Cerebellar nuclear complex (tissue), 1 donor: Measurements from ENCODE around the gene CYP19A1.

Experiments used
- DNase-seq, 2 experiments: peaks; one replicate each; lab custom pipeline; 2025; lab: John Stamatoyannopoulos, UW

The CYP19A1 gene

DNA sequence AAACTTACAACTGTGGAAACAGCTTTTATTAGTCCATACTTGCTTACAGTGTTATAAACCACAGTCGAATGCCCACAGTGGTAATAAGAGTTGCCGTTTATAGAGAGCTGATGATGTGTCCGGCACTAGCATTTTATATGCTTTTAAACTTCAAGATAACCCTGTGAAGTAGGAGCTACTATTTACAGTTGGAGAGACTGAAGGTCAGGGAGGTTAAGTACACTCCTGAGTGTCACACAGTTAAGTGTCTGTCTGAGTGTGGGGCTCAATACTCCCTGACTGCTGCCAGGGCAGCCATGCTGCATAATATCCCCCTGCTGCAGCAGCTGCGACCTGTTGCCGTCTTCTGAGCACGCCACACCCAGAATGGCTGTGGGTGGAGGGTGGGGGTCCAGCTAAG, 153.8 kb downstream of the CYP19A1 start:
- no peak for DNase-seq

DNA sequence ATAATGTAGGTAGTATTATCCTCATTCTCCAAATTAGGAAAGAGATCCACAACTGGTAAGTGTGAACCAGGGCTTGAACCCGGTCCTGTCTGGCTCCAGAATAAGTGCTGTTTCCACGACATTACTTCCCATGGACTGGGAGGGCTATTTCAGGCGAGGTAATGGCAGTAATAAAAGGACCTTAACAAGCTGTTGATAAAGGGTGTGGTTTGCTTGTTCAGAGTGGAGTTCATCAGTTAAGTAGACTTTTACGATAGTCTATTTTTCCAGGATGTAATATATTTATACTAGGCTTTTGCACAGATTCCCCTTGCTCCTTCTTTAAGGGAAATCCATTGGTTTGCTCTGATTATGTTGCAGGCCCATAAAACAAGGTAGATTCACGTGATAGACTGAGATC, 155.3 kb downstream of the CYP19A1 start:
- no peak for DNase-seq

- DNase-seq = no peak
Measured at GRCh38 chr15:51181905-51182304, 156.5 kb downstream of the CYP19A1 start.

- no peak for DNase-seq
Measured at GRCh38 chr15:51181221-51181620, 157.2 kb downstream of the CYP19A1 start.

GRCh38 chr15:51180534-51180933, 157.9 kb downstream of the CYP19A1 start:
- DNase-seq = no peak

DNA sequence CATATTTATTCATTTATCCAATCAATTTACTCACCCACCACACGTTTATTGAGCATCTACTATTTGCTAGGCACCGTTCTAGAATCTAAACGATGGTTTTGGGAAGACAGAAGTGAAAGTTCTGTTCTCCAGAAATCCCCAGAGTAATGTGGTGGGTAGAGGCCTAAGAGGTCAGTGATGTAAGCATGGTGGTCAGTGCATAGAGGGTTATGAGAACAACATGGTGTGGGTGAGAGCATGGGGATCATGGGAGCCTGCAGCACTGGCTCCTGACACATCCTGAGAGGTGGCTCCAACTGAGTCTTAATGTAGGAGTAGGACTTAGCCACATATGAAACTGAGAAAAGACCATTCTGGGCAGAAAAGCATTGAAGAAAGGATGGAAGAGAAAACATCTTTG, 158.4 kb downstream of the CYP19A1 start:
- no peak for DNase-seq

- DNase-seq = no peak
Measured at GRCh38 chr15:51172193-51172592, 166.2 kb downstream of the CYP19A1 start.

- no peak for DNase-seq
Measured at GRCh38 chr15:51171634-51171932, 166.8 kb downstream of the CYP19A1 start.

DNA sequence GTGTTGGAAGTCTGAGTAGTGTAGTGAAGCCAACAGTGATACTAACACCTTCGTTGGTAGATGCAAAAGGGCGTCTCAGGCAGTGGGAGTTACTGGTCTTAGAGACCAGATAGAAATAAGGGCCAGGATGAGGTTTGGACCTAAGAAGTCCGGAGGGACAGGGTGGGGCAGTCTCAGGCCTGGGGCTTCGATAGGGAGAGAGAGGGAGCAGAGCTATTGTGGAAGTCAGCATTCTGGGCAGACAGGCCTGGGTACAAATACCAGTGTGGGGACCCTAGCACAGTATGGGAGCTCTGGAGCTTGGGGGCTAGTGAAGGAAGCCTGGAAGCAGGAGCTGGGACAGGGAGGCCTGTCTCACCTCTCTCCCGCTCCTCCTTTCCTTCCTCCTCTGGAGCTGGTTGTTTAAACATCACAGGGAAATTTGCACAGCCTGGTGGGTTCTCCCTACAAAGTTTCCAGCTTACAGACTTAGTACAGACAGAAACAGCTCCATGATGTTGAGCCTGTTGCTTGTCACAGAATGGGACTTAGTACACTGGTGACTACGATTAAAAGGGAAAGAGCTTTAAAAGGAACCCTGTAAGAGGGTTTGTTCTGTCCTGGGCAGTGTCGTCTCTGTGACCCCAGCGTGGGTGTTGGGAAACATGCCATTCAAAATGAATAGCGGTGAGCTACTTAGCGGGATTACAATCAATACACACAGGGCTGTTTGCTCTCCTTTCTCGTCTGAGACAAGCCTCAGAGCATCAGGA, 167.3 kb downstream of the CYP19A1 start:
- no peak for DNase-seq

GRCh38 chr15:51168700-51169099, 169.7 kb downstream of the CYP19A1 start:
- DNase-seq = no peak

- no peak for DNase-seq
Measured at GRCh38 chr15:51163843-51164242, 174.6 kb downstream of the CYP19A1 start.

- DNase-seq = no peak
Measured at GRCh38 chr15:51162865-51163762, 175.3 kb downstream of the CYP19A1 start.

DNA sequence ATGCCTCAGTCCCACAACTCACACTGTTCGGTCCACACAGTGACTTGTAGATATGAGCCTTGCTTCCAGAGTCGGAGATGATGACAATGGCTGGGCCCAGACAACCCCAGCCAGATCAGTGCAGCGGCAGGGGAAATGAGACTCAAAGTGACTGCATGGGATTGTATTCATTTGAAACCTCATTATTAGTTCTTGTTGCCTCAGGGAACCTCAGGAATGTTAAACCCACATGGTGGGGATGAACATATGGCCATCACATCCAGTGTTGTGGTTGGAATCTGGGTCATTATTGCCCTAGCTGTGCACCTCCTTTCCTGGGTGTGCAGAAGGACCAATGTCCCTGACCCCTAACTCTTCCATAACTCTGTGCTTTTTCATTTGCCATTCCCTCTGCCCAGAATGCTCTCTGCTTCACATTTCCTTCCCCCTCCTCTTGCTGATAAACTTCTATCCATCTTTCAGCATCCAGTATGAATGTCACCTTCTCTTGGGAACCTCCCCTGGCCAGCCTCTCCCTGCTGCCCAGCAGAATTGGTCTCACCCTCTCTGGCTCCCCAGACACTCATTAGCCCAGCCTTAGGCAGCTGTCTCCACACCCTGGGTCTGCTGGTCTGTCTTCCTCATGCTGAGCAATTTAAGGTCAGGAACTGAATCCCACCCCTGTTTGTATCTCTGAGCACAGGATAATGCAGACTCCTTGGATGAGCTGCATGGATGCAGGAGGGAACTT, 176.7 kb downstream of the CYP19A1 start:
- DNase-seq = no peak

GRCh38 chr15:51160484-51160883, 177.9 kb downstream of the CYP19A1 start:
- no peak for DNase-seq
